ENCODE results near the gene TTYH2. TPM values are rescaled to one million over a fixed set of nuclear protein-coding genes. Genes with fewer than 3 reads are reported as not detected.
A peak's percentile ranks its signal among the peaks of the same experiment; 100 is the strongest.

Gene TTYH2
- total and polyA plus RNA-seq, 5 donors, result 15.5 to 30.4 (median 19.4) TPM

DNA sequence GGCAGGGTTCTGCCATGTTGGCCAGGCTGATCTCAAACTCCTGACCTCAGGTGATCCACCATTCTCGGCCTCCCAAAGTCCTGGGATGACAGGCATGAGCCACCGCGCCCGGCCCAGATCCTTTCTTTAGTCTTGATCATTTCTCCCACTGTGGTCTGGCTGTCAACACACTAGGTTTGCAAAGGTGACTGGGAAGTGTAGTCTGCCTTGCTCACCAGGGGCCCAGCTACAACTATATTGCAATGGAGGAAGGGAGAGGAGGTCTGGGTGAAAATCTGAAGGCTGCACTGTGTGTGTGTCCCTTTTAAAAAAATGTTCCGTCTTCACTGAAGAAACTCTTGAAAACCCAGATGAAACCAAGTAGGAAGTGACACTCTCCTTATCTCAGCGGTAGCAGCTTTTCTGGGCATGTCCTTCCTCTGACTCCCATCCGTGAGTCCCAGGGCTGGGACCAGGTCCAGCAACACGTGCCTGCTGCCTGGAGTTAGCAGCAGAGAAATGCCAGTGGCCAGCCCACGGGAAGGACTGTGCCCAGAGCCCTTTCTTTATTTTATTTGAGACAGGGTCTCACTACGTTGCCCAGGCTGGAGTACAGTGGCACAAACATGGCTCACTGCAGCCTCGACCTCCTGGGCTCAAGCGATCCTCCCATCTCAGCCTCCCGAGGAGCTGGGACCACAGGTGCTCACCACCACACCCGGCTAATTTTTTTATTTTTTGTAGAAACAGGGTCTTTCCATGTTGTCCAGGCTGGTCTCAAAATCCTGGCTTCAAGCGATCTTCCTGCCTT is 94.8 kb downstream of the TTYH2 start:
- peak; percentile 71 to 86 (median 84) for DNase-seq
- 41% methylated on average over 15 of the region's 15 CpGs for WGBS
- Histone ChIP-seq H3K4me1 (ENCODE audit: control insufficient read depth, insufficient read depth, low read length) (no peaks in the 10 kb centered on the region), H3K4me3 (ENCODE audit: low read length) (no peak overlapping the region), H3K27me3 (ENCODE audit: control insufficient read depth, insufficient read depth) (no peaks in the 10 kb centered on the region), H3K9me3 (ENCODE audit: control insufficient read depth, low read length) (peaks cover 2% of the 10 kb centered on the region), H3K27ac (ENCODE audit: low read length) (no peak overlapping the region)
- intact Hi-C loops (cut with DNase I), result loop anchor here in 3 of 4 donors (5.0 to 10.0 kb wide), 2 partner anchors 44 to 147 kb away; no protein-coding TSS in a partner anchor
- ATAC-seq, result peak; percentile 82 to 92

DNA sequence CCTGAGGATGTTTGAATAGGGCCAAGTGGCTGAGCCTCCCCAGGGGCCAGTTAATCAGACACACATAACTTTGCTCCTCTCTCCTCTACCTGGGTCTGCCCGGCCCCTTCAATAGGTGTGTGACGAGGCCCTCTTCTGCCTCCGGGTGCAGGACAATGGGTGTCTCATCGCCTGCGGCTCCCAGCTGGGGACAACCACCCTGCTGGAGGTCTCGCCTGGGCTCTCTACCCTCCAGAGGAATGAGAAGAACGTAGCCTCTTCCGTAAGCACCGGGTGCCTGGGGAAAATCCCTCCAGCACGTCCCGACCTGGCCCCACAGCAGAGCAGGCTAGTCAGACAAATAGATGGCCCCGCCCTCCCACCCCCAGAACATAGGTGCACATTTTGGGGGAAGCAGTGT is 96.5 kb downstream of the TTYH2 start:
- Histone ChIP-seq H3K4me1 (ENCODE audit: control insufficient read depth, insufficient read depth, low read length) (no peaks in the 10 kb centered on the region), H3K27ac (ENCODE audit: low read length) (no peak overlapping the region), H3K4me3 (ENCODE audit: low read length) (no peak overlapping the region), H3K27me3 (ENCODE audit: control insufficient read depth, insufficient read depth) (no peaks in the 10 kb centered on the region), H3K9me3 (ENCODE audit: control insufficient read depth, low read length) (peaks cover 2% of the 10 kb centered on the region)
- DNase-seq, result no peak
- intact Hi-C loops (cut with DNase I), result loop anchor here in 3 of 4 donors (5.0 to 10.0 kb wide), 2 partner anchors 42 to 145 kb away; no protein-coding TSS in a partner anchor
- ATAC-seq, result no peak
- 77% methylated on average over 12 of the region's 12 CpGs for WGBS

Other genes starting within 250 kb of the TTYH2 start
- gene RPL38, start 9.9 kb upstream of the TTYH2 start, total RNA-seq, result 100 to 1,000 TPM; 647 to 821 (median 732) TPM
- 1,420 TPM for gene RPL38, start 9.9 kb upstream of the TTYH2 start, polyA plus RNA-seq
- gene DNAI2, start 60.7 kb downstream of the TTYH2 start, total RNA-seq, result under 1 TPM in 1 of 4 donors, not detected in 3; 0.33 TPM
- gene DNAI2, start 60.7 kb downstream of the TTYH2 start, polyA plus RNA-seq, result not detected
- gene KIF19, start 112.7 kb downstream of the TTYH2 start, total RNA-seq, result under 1 TPM; 0.14 to 0.38 (median 0.25) TPM
- 0.88 TPM for gene KIF19, start 112.7 kb downstream of the TTYH2 start, polyA plus RNA-seq
- not detected for gene BTBD17, start 148.3 kb downstream of the TTYH2 start, total RNA-seq
- not detected for gene BTBD17, start 148.3 kb downstream of the TTYH2 start, polyA plus RNA-seq
- gene GPR142, start 153.9 kb downstream of the TTYH2 start, total RNA-seq, result not detected
- gene GPR142, start 153.9 kb downstream of the TTYH2 start, polyA plus RNA-seq, result not detected
- gene GPRC5C, start 218.5 kb downstream of the TTYH2 start, total RNA-seq, result 10 to 100 TPM; 27.3 to 40.8 (median 32.1) TPM
- gene GPRC5C, start 218.5 kb downstream of the TTYH2 start, polyA plus RNA-seq, result 26.5 TPM

Measured in right cardiac atrium (tissue), 5 donors.